CD4-positive, alpha-beta T cell treated with Interleukin-21 for 1 hour (primary cell): ENCODE results near the gene RFC5.
"Not testable (repeated sequence)": the region's sequence is repeated elsewhere in the genome, so short reads cannot be mapped to it uniquely, and the experiment has no call there.

Experiments
- DNase-seq: peaks from one replicate; pipeline ENCODE4 v3.0.0-alpha.2; 2020

RFC5 gene

GRCh38 chr12:118016424-118017264 lies at the start of gene RFC5:
RFC5 (plus strand) TSS chr12:118016703; CDS start chr12:118016828, 125 bp downstream.
- DNase-seq: peak; percentile 97

- no peak for DNase-seq
These were observed 49.5 kb upstream of the RFC5 start for GRCh38 chr12:117967043-117967442.

GRCh38 chr12:117967512-117967911 lies 49.0 kb upstream of the RFC5 start:
- no peak for DNase-seq

- DNase-seq: no peak
These were observed 48.2 kb upstream of the RFC5 start for GRCh38 chr12:117968151-117968789.

GRCh38 chr12:117968826-117969659 lies 47.5 kb upstream of the RFC5 start, which contains the start of gene KSR2:
KSR2 (minus strand) TSS chr12:117968990; CDS start chr12:117968255, 735 bp downstream.
- peak; percentile 52 for DNase-seq

GRCh38 chr12:117970334-117970733 lies 46.2 kb upstream of the RFC5 start:
- no peak for DNase-seq

GRCh38 chr12:117972301-117972700 lies 44.2 kb upstream of the RFC5 start:
- DNase-seq: no peak

GRCh38 chr12:117975006-117975405 lies 41.5 kb upstream of the RFC5 start:
- DNase-seq: no peak

GRCh38 chr12:117977373-117977772 lies 39.1 kb upstream of the RFC5 start:
- no peak for DNase-seq

- DNase-seq: no peak
These were observed 35.9 kb upstream of the RFC5 start for GRCh38 chr12:117980616-117981015.

GRCh38 chr12:117981267-117981666 lies 35.2 kb upstream of the RFC5 start:
- no peak for DNase-seq

GRCh38 chr12:117985182-117985581 lies 31.3 kb upstream of the RFC5 start:
- DNase-seq: no peak

GRCh38 chr12:117986705-117987469 lies 29.6 kb upstream of the RFC5 start:
- DNase-seq: no peak

GRCh38 chr12:117994551-117995438 lies 21.7 kb upstream of the RFC5 start:
- DNase-seq: no peak

GRCh38 chr12:117998719-117999118 lies 17.8 kb upstream of the RFC5 start:
- no peak for DNase-seq

- DNase-seq: not testable (repeated sequence)
These were observed 16.7 kb upstream of the RFC5 start for GRCh38 chr12:117999806-118000205.

GRCh38 chr12:118010903-118011302 lies 5.6 kb upstream of the RFC5 start:
- no peak for DNase-seq

- no peak for DNase-seq
These were observed 5.1 kb upstream of the RFC5 start for GRCh38 chr12:118011377-118011776.

- DNase-seq: no peak
These were observed 4.5 kb upstream of the RFC5 start for GRCh38 chr12:118011961-118012360.

GRCh38 chr12:118013283-118013682 lies 3.2 kb upstream of the RFC5 start:
- no peak for DNase-seq

- DNase-seq: no peak
These were observed 1.2 kb upstream of the RFC5 start for GRCh38 chr12:118015306-118015705.
